MM.1S (cell line): ENCODE measurements around the gene RYR2.

Source experiments
- CTCF ChIP-seq: fragments of 300-600 bp; sonication (generic); IDR thresholded peaks from 2 replicates; pipeline ENCODE4 v1.5.1; 2016; ENCODE audit warnings: antibody characterized with exemption, low read length, mixed read lengths
- EZH2 ChIP-seq: fragments of 300-600 bp; sonication (generic); optimal IDR thresholded peaks from 2 replicates; pipeline ENCODE3; 2017; ENCODE audit warnings: low read depth, mild to moderate bottlenecking, antibody characterized with exemption, low read length, mixed read lengths
- EZH2phosphoT487 ChIP-seq: fragments of 300-600 bp; sonication (generic); IDR thresholded peaks from 2 replicates; pipeline ENCODE4 v1.6.1; 2018; ENCODE audit warnings: antibody characterized with exemption, low read length

- TF ChIP-seq CTCF (no peak), EZH2 (no peak), EZH2phosphoT487 (no peak)
These were observed 820.0 kb downstream of the RYR2 start for GRCh38 chr1:237861944-237862343.
